GM21737 (cell line): ENCODE results near the gene XG.
"Not testable (repeated sequence)": the region's sequence is repeated elsewhere in the genome, so short reads cannot be mapped to it uniquely, and the experiment has no call there.

Source experiments
- ATAC-seq: cut with Tn5 transposase; IDR thresholded peaks from one replicate; pipeline ENCODE4 v1.9.1; 2021; ENCODE audit warnings: mild to moderate bottlenecking, moderate library complexity; ENCODE audit not compliant: unreplicated experiment

The XG gene

DNA sequence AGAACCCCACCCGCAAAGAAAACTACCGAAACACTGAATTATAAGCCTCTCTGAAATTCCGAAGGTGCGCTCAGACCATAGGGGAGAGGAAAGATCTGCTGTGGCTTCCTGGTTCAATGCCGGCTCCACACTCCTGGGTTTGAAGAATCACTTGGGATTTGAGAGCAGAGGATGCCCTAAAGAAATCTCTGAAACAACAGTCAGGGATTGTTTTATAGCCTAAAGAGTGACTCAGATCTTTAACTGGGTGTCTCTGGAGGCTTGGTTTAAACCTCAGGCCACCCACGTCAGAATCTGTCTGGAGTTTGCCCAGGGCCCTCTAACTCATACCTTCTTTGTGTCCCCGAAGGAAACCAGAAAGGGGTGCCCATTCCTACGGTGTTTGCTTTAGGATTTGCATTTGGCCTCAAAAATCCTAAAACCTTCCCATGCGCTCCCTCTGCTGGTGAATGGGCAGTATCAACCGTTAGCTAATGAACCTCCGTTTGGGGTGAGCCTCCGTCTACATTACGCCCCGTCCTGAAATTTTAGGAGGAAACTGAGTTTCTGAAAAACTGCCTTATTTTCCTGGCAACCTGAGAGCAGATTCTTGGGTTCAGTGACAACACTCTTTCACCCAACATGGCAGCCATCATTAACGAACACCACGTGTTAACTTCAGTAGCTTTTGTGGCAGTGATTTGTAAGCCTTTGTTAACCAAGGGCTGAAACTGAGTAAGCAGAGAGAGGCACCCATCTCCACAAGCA is 60.5 kb downstream of the XG start:
- ATAC-seq = not testable (repeated sequence)

DNA sequence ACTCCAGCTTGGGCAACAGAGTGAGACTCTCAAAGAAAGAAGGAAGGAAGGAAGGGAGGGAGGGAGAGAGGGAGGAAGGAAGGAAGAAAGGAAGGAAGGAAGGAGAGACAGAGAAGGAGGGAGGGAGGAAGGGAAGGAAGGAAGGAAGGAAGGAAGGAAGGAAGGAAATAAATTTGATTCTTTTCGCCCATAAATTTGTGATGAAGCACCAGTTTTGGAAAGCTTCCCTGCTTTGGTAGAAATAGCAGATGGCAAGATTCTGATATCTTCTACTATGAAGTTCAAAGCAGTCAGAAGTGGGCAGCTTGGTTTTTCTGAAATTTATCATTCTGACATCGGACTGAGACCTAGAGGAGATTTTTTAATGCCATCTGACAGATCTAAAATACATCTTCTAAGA is 65.2 kb downstream of the XG start:
- ATAC-seq = no peak

DNA sequence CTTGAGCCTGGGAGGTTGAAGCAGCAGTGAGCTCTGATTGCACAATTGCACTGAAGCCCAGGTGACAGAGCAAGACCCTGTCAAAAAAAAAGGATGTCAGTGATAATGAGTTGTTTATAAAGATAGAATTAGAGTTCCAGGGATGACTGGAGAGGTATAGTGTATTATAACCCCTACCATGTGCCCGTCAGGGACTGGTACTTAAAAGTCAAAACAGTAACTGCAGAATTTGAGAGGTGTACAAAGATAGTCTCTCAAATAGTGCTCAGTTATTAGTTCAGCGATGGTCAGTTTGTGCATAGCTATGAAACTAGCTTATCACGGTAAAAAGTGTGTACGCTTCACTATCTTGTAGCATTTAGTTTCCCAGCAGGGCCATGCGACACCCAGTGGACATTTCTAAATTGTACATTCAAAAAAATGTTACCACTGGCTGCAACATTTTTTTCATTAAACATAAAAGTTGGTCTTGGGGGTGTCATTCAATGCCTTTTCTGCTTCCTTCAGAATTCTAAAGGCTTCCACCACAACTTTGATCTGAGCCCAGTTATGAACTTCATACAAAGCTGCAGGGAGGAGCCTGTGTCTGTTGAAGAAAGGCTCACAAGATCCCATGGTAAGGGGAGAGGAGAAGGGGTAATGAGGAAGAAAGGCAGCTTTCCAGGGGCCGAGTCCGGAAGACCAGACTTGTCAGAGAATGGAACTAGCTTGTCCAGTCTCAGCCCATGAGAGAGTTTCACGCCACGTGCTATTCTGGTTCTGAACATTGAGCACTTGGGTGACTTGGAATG is 67.7 kb downstream of the XG start:
- ATAC-seq = no peak

DNA sequence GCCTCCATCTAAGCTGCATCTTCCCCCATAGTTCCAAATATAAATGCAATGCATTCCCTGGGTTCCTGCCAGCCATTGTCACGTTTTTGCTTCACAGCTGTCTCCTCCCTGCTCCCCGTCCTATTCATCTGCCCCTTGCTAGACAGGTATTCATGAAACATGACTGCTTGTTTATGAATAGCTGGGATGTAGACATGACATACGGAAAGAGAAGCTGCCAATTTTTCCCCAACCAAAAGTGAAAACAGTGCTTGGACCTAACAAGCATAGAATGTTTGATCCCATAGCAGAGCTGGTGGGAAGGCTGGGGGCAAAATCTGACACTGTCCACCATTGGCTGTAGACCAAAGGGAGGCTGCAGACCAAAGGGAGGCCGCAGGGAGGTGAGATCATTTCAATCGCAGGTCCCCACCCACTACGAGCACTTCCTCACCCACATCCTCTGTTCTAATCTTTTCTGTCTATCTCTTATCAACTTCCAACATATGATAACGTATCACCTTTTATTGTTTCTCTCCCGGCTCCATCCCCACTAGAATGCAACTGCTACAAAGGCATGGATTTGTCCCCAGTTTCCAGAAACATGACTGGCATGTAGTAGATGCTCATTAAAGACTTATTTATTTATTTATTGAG is 68.4 kb downstream of the XG start:
- ATAC-seq = no peak

DNA sequence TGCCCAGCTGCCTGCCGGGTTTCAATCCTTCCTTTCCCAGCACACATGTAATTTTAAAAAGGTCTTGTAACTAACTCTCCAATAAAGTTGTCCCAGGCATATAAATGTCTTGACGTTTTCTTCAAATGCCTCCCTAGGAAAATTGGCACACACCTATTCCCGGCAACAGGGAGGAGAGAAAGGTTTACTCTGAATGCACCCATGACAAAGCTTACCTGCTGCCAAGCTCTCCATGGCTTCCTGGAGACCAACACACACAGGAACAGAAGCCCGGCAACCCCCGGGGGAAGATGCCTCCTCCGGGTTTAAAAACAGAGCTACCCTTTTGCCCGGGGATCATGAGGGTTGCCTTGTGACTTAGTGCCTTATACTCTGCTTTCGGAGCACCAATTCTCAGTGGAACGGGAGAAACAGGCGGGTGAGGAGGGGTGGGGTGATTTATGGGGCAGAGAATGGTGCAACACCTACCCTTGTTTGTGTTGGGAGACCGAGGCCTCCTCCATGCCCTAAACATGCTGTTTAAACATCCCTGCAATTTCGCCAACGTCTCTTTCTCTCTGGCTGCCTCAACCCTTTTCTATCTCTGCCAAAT is 72.1 kb downstream of the XG start:
- no peak for ATAC-seq

DNA sequence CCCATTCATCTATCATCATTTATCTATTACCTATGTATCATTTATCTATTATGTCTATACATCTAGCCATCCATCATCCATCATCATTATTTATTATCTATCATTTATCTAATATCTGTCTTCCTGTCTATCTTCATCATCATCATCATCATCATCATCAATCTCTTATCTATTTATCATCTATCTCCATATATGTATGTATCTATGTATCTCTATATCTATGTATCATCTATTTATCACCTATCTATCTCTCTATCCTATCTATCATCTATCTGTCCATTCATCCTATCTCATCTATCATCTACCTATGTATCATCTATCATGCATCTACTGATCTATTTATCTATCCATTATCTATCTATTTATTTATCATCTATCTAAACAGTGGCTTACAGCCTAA is 73.0 kb downstream of the XG start:
- no peak for ATAC-seq

DNA sequence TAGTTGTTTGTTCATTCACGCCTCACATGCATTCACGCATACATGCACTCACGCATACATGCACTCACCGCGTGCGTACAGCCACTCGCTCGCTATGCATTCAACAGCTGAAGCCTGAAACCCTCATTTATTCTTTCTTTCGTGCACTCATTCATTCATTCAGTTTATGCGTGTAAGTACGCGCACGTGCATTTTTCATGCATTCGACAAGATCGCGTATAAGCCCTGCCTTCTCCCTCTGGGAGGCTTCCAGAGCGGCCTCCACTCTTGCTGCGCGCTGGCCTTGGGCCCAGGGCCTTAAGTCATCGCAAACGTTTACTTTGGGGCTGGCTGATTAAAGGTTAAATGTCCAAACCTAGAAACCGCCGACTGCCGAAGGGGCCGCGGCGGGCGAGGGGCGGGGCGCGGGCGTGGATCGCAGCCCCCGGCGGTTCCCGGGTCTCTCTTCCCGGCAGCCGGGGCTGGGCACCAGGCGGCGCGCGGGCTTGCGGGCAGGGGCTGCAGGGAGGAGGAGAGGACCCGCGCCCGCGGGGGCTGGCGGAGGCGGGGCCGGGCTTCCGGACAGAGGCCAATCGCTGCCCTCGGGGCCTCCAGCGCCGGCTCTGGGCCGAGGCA is 76.6 kb downstream of the XG start, which contains the start of gene GYG2:
TSS of gene GYG2 (plus strand) at position 587 of the 615 bp plus-strand sequence. CDS start 1,259 bp downstream, outside the sequence.
- ATAC-seq = no peak

DNA sequence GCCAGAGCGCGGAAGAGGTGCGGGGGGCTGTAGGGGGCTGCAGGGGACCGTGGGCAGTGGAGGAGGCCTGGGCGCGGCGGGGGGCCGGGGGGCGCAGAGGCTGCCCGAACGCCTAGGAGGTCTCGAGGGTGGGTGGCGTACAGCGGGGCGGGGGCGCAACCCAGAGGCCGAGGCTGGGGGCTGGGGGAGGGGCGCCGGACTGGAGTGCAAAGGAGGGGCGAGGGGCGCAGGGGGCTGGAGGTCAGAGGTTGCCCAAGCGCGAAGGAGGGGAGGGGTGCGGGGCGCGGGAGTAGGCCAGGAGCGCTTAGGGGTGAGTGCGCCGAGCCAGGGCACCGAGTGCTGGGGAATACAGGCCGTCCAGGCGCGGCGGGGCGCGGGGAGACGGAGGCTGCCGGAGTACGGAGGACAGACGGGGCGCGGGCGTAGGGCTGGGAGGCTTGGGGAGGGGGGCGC is 77.1 kb downstream of the XG start:
- ATAC-seq = no peak

DNA sequence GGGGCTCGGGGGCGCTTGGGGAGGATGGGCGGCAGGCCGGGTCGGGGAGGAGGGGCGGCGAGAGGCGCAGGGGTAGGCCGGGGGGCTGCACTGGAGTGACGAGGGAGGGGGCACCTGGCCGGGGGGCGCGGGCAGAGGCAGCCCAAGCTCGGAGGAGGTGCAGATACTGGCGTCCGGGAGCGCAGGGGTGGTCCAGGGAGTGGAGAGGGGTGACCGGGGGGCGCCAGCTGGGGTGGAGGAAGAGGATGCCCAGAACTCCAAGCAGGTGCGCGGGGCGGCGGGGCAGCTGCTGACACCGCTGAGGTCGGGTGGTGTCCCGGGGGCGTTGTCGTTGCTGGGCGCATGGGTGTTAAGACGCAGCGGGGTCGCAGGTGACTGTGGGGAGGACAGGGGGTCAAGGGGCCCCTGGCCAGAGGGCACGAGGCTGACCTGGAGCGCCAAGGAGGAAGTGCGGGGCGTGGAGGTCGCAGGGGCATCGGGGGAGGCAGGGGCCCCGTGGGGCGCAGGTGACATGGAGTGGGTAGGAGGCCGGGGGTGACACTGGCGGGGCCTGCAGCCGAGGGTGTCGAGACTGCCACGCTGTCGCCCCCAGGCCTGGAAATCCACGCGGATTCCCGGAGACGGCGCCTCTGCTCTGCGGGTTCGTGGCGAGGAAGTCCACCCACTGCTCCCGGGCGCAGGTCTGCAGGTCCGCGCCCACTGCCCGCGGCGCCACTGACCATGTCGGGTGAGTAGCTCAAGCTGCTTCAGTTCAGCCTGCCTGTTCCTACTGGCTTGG is 77.8 kb downstream of the XG start:
- no peak for ATAC-seq

DNA sequence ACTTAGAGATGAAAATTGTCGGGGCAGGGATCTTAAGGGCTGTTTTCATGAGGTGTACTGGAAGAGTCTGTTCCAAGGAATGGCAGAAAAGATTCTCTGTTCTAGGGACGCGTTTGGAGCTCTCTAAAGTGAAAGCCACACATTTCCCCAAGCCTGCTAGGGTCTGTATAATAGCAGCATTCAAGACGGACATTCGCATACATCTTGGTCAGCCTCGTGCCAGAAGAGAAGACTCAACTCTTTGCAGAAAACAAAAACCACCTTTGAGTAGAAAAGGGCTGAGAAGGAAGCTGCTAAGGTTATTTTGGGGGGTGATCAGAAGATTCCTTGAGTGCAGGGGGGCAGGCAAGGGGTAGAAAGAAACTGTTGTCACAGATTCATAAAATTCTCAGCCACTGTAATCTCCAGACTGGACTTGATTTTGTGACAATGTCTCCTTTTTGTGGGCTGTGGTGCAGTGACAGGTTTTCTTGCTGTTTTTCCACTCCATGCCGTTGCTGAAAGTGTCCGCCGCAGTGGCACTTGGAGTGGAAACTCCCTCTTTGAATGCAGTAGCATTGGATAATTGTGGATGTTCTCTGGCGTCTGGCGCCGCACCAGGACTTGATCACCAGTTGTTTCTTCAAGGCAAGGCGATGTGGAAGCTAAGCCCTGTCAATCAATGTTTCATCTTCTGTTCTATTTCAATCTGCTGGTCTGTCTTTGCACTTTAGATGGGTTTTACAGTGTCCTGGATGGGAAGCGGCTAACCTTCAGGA is 79.8 kb downstream of the XG start:
- ATAC-seq = no peak

DNA sequence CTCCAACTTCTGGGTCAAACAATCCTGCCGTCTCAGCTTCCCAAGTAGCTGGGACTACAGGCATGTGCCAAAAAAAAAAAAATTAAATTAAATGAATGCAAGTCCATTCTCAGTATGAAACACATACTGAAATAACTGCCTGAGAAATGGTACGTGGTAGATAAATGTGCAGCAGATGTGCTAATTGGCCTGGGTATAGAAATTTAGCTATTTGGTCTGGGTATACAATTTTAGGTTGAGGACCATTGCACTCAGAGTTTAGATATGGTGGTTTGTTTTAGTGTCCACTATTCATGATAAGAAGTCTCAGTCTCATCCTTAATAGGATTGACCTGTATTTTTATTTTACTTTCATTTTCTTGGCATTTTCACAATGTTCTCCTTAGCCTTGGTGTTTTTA is 86.1 kb downstream of the XG start:
- ATAC-seq = no peak

DNA sequence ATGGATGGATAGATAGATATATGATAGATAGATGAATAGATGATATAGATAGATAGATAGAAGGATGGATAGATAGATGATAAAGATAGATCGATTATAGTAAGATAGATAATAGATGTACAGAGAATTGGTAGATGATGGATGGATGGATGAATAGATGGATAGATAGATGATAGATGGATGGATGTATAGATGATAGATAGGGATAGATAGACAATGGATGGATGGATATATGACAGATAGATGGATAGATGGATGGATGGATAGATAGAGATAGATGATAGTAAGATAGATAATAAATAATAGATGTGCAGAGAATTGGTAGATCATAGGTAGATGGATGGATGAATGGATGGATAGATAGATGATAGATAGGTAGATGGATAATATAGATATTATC is 89.1 kb downstream of the XG start:
- no peak for ATAC-seq

DNA sequence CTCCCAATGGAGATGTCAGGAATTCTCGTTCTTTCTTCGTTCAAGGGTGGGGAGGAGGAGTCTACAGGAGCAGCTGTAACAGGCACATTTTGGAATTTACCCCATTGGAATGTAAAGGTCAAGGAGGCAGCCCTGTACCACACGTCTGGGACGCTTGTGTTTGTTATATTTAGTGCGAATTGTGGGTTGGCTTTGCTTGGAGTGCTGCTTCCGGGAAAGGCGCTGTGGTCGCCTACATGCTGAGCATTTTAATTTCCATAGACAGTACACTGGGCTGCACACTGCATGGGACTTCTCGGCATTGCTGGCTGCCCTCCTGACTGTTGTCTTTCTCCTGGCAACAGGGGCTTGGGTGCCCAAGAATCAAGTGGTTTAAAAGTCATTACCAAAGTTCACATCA is 89.7 kb downstream of the XG start:
- no peak for ATAC-seq

DNA sequence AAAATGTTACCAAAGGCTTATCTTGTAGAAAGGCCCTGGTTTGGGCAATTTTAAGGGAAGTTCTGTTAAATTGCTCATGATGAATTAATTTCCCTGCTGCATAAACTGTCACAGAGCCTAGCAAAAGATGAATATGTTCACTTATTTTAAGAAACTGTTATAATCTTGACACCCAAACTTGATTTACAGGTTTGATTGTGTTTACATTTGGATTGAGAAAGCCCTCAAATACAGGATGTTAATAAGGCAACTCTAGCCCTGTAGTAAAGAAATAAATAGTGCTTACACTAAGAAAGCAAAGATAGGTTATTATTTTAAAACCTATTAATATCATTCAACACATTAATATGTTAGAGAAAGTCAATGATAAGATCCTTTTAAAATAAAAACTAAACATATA is 95.2 kb downstream of the XG start:
- no peak for ATAC-seq

DNA sequence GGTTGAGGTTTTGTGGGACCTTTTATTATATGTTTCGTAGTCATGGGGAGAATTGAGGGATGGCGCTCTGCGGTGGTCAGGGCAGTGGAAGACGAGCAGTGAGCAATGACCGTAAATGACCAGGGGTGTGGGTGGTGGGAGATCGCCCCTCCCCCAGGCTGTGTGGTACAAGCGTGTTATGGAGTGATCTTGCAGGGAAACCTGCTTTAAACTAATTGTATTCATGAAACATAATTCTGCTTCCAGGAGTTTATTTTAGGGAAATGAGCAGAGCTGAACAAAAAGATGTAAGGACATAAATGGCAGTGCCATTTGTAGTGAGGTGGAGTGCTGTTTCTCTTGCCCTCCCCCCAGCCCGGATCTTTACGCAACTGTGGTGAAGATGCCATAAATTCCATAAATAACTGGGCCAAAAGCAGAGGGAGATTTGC is 97.0 kb downstream of the XG start:
- ATAC-seq = no peak

DNA sequence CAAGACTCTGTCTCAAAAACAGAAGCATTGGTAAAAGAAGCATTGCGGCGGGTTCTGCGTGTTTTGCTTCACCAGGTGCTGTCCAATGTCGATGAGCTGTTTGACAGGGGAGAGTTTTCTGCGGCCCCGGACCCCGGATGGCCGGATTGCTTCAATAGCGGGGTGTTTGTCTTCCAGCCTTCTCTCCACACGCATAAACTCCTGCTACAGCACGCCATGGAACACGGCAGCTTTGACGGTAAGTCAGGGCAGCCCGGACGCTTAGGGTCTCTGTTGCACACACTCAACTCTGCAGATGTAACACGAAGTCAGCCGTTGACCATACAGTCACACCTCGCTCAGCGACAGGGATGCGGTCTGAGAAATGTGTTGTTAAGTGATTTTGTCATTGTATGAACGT is 103.1 kb downstream of the XG start:
- no peak for ATAC-seq

DNA sequence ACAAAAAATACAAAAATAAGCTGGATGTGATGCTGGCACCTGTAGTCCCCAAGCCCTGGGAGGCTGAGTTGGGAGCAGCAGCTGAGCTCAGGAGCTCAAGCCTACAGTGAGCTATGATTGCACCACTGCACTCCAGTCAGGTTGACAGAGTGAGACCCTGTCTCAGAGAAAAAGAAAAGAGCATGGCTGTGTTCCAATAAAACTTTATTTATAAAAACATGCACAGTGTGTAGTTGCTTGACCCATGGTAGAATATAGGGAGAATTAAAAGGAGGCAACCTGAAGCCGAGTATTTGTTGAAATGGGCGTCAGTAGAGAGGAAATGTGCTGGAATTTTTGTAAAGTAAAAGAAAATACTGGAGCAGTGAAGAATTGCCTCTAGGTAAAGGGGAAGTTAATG is 103.9 kb downstream of the XG start:
- ATAC-seq = no peak

DNA sequence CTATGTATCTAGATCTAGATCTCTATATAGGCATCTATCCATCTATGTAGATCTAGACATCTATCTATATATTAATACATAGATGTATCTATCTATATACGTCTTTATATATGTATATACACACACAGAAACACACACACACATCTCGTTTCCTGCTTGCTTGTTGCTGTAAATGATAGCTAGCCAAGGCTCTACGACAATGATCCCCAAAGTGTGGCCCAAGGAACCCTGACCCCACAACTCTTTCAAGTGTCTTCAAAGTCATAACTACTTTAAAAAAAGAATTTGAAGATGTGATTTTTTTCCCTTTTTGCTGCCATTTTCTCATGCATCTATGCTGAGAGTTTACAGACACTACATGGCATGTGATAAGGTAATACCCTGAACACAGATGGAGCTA is 105.7 kb downstream of the XG start:
- no peak for ATAC-seq

DNA sequence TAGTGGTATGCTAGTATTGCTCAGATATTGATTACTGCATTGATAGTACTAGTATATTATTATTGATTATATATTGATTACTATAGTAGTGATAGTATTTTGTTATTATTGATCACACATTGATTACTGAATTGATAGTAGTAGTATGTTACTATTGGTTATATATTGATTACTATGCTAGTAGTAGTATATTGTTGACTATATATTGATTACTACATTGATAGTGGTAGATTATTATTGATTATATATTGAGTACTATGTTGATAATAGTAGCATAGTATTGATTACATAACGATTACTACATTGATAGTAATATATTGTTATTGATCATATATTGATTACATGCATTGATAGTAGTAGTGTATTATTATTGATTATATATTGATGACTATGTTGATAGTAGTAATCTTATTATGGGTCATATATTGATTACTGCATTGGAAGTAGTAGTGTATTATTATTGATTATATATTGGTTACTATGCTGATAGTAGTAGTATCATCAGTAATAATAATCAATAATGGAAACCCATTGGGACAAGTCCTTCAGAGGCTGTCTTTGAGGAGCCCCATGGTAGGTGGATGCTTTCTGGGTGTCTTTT is 107.5 kb downstream of the XG start:
- ATAC-seq = no peak
